Measurements from ENCODE around the gene AKIP1. TPM values are rescaled to one million over a fixed set of nuclear protein-coding genes. Genes with fewer than 3 reads are reported as not detected.

Gene AKIP1
- total RNA-seq, 1 experiment from 2014 or later: 30.3 TPM

DNA sequence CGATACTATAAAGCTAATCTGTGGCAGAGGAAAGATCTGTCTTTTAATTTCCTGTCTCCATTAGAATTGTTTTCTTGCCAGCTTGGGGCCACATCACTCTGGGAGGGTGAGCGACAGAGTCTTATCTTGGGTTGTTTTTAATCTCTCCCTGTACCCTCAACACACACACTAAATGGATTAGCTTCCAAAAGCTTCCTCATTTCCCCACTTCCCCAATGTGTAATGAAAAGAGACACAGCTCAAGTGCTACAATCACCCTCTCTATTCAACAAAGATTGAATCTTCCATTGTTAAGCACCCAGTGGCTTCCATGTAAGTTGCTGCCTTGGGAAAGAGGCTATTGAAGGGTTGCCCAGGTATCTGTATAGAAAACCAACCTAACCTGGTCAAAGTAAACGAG lies 37.9 kb downstream of the AKIP1 start:
- H3K4me1 ChIP-seq (ENCODE audit: control insufficient read depth in 1 of 2, insufficient read depth in 2 of 2, low read length in 2 of 2): no peaks in the 10 kb centered on the region
- POLR2A ChIA-PET: interaction anchor here (1.2 kb wide), 1 partner anchor 15 kb away, joined by 3 read pairs; the partner anchor contains the start of gene TMEM9B
- H3K36me3 ChIP-seq (ENCODE audit: control insufficient read depth in 1 of 2, insufficient read depth in 2 of 2, low read length in 2 of 2): peaks cover 4 to 6% of the 10 kb centered on the region in 2 experiments; a peak in 3 of 4 replicates
- no peaks in the 10 kb centered on the region for H3K9me3 ChIP-seq (ENCODE audit: control insufficient read depth in 1 of 2, insufficient read depth in 1 of 2, low read depth in 1 of 2, low read length in 2 of 2)
- RAD21 ChIA-PET (ENCODE audit: low non-redundant PET in 1 of 2, low total read pairs in 2 of 2, uncharacterized antibody in 2 of 2, unreplicated experiment in 2 of 2): no interaction called here
- CTCF ChIA-PET: interaction anchor here (0.6 to 3.2 kb wide), 2 partner anchors 11 to 35 kb away, joined by 3 to 14 read pairs; no protein-coding TSS in a partner anchor
- H3K9me2 ChIP-seq (ENCODE audit: insufficient read depth): no peaks in the 10 kb centered on the region
- no peak overlapping the region for H3K27ac ChIP-seq (ENCODE audit: low read depth, low read length)
- no peak overlapping the region for H3K4me2 ChIP-seq (ENCODE audit: low read length)
- H3K4me3 ChIP-seq (replicated peaks in 1 of 2; ENCODE audit: low read depth in 1 of 2, low read length in 2 of 2): no peak overlapping the region
- no peaks in the 10 kb centered on the region for H3K27me3 ChIP-seq (ENCODE audit: insufficient read depth, low read length)
- ATAC-seq (no peak), DNase-seq (ENCODE audit: low read depth, low spot score) (no peak)
- no peak overlapping the region for H3K9ac ChIP-seq (ENCODE audit: low read length)
- H4K20me1 ChIP-seq (ENCODE audit: insufficient read depth): no peaks in the 10 kb centered on the region
- no peaks in the 10 kb centered on the region for H3K79me2 ChIP-seq (ENCODE audit: insufficient read depth, low read length)
- no peak for TF ChIP-seq POLR2AphosphoS5 (IDR thresholded peaks at IDR 0.05; ENCODE audit: low read depth, low read length)
- TF ChIP-seq RAD21 (IDR thresholded peaks at IDR 0.05; ENCODE audit: low read depth): no peak
- no peak for TF ChIP-seq POLR2A (IDR thresholded peaks at IDR 0.05; ENCODE audit: borderline replicate concordance, extremely low read depth, insufficient read depth, insufficient read length)
- TF ChIP-seq, protein P1, sequence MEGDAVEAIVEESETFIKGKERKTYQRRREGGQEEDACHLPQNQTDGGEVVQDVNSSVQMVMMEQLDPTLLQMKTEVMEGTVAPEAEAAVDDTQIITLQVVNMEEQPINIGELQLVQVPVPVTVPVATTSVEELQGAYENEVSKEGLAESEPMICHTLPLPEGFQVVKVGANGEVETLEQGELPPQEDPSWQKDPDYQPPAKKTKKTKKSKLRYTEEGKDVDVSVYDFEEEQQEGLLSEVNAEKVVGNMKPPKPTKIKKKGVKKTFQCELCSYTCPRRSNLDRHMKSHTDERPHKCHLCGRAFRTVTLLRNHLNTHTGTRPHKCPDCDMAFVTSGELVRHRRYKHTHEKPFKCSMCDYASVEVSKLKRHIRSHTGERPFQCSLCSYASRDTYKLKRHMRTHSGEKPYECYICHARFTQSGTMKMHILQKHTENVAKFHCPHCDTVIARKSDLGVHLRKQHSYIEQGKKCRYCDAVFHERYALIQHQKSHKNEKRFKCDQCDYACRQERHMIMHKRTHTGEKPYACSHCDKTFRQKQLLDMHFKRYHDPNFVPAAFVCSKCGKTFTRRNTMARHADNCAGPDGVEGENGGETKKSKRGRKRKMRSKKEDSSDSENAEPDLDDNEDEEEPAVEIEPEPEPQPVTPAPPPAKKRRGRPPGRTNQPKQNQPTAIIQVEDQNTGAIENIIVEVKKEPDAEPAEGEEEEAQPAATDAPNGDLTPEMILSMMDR (IDR thresholded peaks at IDR 0.05 in 2 of 3, conservative IDR thresholded peaks at IDR 0.05 in 1 of 3; ENCODE audit: borderline replicate concordance in 1 of 3, insufficient read depth in 1 of 3, low read depth in 2 of 3, low read length in 2 of 3): no peak
- TF ChIP-seq FOSL1 (IDR thresholded peaks at IDR 0.05; ENCODE audit: low read depth): no peak
- TF ChIP-seq, protein P2, sequence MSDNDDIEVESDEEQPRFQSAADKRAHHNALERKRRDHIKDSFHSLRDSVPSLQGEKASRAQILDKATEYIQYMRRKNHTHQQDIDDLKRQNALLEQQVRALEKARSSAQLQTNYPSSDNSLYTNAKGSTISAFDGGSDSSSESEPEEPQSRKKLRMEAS (IDR thresholded peaks at IDR 0.05): no peak
- no peak for TF ChIP-seq EGR1 (IDR thresholded peaks at IDR 0.05; ENCODE audit: low read depth)
- TF ChIP-seq YY1 (IDR thresholded peaks at IDR 0.05; ENCODE audit: extremely low read depth, insufficient replicate concordance, low read depth, low read length): no peak
- TF ChIP-seq, protein P3, sequence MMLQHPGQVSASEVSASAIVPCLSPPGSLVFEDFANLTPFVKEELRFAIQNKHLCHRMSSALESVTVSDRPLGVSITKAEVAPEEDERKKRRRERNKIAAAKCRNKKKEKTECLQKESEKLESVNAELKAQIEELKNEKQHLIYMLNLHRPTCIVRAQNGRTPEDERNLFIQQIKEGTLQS (IDR thresholded peaks at IDR 0.05): no peak
- no peak for TF ChIP-seq ELF1 (IDR thresholded peaks at IDR 0.05; ENCODE audit: borderline replicate concordance, low read depth)
- TF ChIP-seq CEBPB (IDR thresholded peaks at IDR 0.05; ENCODE audit: low read depth): no peak
- TF ChIP-seq, protein P4, sequence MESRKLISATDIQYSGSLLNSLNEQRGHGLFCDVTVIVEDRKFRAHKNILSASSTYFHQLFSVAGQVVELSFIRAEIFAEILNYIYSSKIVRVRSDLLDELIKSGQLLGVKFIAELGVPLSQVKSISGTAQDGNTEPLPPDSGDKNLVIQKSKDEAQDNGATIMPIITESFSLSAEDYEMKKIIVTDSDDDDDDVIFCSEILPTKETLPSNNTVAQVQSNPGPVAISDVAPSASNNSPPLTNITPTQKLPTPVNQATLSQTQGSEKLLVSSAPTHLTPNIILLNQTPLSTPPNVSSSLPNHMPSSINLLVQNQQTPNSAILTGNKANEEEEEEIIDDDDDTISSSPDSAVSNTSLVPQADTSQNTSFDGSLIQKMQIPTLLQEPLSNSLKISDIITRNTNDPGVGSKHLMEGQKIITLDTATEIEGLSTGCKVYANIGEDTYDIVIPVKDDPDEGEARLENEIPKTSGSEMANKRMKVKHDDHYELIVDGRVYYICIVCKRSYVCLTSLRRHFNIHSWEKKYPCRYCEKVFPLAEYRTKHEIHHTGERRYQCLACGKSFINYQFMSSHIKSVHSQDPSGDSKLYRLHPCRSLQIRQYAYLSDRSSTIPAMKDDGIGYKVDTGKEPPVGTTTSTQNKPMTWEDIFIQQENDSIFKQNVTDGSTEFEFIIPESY (IDR thresholded peaks at IDR 0.05; ENCODE audit: extremely low read depth, insufficient replicate concordance, low read length): no peak
- no peak for TF ChIP-seq TCF7L2 (IDR thresholded peaks at IDR 0.05; ENCODE audit: borderline replicate concordance, extremely low read depth, insufficient read depth, insufficient read length)
- no peak for TF ChIP-seq EZH2phosphoT487 (IDR thresholded peaks at IDR 0.05; ENCODE audit: borderline replicate concordance)
- no peak for TF ChIP-seq SRF (IDR thresholded peaks at IDR 0.05; ENCODE audit: low read depth)
- TF ChIP-seq JUND (IDR thresholded peaks at IDR 0.05): no peak
- TF ChIP-seq, protein P5, sequence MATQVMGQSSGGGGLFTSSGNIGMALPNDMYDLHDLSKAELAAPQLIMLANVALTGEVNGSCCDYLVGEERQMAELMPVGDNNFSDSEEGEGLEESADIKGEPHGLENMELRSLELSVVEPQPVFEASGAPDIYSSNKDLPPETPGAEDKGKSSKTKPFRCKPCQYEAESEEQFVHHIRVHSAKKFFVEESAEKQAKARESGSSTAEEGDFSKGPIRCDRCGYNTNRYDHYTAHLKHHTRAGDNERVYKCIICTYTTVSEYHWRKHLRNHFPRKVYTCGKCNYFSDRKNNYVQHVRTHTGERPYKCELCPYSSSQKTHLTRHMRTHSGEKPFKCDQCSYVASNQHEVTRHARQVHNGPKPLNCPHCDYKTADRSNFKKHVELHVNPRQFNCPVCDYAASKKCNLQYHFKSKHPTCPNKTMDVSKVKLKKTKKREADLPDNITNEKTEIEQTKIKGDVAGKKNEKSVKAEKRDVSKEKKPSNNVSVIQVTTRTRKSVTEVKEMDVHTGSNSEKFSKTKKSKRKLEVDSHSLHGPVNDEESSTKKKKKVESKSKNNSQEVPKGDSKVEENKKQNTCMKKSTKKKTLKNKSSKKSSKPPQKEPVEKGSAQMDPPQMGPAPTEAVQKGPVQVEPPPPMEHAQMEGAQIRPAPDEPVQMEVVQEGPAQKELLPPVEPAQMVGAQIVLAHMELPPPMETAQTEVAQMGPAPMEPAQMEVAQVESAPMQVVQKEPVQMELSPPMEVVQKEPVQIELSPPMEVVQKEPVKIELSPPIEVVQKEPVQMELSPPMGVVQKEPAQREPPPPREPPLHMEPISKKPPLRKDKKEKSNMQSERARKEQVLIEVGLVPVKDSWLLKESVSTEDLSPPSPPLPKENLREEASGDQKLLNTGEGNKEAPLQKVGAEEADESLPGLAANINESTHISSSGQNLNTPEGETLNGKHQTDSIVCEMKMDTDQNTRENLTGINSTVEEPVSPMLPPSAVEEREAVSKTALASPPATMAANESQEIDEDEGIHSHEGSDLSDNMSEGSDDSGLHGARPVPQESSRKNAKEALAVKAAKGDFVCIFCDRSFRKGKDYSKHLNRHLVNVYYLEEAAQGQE (IDR thresholded peaks at IDR 0.05; ENCODE audit: low read depth): no peak
- TF ChIP-seq EZH2 (IDR thresholded peaks at IDR 0.05): no peak
- intact Hi-C loops (cut with micrococcal nuclease): no loop called here
- BruUV-seq (replicated peaks): no TSS peak
- no peak overlapping the region for H2AFZ ChIP-seq (ENCODE audit: low read depth, low read length, poor library complexity, severe bottlenecking)
